Glomerular visceral epithelial cell (primary cell): ENCODE measurements around the gene ZER1.
"Not testable (repeated sequence)": the region's sequence is repeated elsewhere in the genome, so short reads cannot be mapped to it uniquely, and the experiment has no call there.

ENCODE experiments used
- DNase-seq: peaks from one replicate; pipeline ENCODE4 v3.0.0-alpha.2; 2016; ENCODE audit errors: extremely low spot score

ZER1 gene

DNA sequence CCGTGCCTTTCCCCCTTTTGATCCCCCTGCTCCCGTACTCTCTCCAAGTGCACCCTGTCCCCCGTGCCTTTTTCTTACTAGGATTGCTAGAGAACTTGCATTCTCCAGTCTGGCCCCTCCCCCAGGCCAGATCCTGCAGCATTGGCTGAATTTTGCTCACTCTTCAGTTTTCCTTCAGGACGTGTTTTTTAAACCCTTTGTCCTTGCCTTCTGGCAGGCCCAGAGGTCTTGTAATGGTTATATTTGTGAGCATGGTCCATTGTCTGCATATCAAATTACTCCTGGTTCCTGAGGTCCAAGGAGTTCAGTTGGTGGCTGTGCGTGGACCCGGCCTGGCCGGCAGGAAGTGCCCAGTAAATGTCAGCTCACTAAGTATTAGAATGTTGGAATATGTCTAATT lies 15.9 kb upstream of the ZER1 start:
- DNase-seq = no peak

DNA sequence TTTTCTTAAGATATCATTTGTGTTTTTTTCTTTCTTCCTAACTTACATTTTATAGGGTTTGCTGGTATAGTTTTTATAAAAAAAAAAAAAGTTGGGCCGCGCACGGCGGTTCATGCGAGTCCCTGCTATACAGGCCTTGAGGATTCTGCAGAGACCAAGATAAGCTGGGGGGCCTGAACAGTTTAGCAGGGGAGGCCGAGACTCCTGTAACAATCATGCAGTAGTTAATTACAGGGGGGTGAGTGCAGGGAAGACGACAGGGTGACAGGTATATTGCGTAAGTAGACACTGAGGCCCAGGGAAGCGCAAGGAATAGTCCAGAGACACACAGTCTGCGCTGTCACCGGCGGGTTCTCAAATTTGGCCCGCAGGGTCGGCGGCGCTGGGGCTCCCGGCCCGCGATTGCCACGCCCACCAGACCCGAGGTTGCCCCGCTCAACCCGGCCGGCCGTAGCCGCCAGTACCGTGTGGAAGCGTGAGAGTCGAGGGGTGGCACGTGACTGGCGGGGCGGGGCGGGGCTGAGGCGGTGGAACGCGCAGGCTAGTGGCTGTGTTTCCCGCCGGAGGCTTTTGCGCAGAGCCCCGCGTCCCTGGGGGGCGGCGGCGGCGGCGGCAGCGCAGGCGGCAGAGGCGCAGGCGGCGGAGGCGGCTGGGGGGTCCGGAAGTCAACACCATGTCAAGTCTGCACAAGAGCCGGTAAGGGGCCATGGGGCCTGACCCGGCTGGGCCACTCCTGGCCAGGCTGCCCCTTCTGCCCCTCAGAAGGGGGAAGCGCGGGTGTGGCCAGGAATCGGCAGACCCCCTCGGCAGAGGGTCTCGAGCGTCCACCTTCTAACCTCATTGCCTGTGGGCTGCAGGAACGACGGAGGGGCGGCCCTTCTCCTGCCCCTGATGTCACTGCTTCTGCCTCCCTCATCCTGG lies 15.2 kb upstream of the ZER1 start, which contains the start of gene TBC1D13:
TSS of gene TBC1D13 (plus strand) at position 573 of the 921 bp plus-strand sequence. CDS start at position 674, 101 bp downstream.
- peak; percentile 85 for DNase-seq

DNA sequence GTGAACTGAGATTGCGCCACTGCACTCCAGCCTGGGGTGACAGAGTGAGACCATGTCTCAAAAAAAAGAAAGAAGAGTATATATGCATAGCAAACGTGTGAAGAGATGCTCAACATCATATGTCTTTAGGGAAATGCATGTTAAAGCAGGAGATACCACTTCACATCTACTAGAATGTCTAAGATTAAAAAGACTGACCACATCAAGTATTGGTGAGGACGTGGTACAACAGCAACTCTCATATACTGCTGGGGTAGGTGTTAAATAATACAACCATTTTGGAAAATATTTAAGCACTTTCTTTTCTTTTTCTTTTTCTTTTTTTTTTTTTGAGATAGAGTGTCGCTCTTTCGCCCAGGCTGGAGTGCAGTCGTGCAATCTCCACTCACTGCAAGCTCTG lies 13.7 kb upstream of the ZER1 start:
- no peak for DNase-seq

DNA sequence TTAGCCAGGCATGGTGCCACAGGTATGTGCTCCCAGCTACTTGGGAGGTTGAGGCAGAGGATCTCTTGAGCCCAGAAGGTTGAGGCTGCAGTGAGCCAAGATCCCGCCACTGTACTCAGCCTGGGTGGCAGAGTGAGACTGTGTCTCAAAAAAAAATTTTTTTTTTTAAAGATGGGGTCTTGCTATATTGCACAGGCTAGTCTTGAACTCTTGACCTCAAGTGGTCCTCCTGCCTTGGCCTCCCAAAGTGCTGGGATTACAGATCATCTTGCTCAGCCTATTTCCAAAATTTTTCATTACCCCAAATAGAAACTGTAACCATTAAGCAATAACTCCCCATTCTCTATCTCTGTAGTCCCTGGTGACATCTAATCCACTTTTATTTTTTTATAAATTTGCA lies 10.9 kb upstream of the ZER1 start:
- DNase-seq = no peak

DNA sequence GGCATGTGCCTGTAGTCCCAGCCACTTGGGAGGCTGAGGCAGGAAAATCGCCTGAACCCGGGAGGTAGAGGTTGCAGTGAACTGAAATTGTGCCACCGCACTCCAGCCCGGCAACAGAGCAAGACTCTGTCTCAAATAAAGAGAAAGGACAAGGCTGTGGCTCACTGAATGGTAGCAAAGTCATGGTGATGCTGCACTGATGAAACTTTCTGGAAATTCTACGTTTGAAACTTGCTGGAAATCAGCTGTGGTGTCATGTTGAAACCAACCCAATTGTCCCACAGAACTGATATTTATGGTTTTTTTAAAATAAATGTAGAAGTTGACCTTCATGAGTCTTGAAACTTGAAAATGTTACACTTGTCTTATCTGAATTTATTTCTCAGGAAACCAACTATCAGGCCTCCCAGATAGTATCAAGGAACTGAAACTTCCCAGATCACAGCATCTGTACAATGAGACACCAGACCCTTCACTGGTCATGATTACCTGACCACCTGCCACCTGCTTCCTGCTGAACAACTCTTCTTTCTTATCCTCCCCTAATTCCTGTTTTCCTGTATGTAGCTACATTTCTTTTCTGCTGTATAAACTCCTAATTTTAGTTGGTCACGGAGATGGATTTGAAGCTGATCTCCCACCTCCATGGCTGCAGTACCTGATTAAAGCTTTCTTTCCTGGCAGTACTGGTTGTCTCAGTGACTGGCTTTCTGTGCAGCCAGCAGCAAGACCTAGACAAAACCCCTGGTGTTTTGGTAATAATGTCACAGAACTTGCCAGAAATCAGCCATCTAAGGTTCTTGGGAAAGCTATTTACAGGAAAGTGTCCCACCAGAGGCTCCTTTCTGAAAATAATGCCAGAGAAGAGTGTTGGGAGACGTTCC lies 9.7 kb upstream of the ZER1 start:
- DNase-seq = no peak

DNA sequence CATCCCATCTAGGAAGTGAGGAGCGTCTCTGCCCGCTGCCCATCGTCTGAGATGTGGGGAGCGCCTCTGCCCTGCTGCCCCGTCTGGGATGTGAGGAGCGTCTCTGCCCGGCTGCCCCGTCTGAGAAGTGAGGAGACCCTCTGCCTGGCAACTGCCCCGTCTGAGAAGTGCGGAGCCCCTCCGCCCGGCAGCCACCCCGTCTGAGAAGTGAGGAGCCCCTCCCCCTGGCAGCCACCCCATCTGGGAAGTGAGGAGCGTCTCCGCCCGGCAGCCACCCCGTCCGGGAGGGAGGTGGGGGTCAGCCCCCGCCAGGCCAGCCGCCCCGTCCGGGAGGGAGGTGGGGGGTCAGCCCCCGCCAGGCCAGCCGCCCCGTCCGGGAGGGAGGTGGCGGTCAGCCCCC lies 8.4 kb upstream of the ZER1 start:
- DNase-seq = not testable (repeated sequence)

DNA sequence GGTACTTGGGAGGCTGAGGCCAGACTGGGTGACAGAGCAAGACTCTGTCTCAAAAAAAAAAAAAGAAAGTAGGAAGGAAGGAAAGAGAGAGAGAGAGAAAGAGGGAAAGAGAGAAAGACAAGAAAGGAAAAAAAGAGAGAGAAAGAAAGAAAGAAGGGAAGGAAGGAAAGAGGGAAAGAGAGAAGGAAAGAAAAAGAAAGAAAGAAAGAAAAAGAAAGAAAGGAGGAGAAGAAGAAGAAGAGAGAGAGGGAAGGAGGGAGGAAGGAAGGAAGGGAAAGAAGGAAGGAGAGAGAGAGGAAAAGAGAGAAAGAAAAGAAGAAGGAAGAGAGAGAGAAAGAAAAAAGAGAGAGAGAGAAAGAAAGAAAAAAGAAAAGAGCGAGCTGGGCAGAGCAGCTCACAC lies 3.1 kb upstream of the ZER1 start:
- no peak for DNase-seq

DNA sequence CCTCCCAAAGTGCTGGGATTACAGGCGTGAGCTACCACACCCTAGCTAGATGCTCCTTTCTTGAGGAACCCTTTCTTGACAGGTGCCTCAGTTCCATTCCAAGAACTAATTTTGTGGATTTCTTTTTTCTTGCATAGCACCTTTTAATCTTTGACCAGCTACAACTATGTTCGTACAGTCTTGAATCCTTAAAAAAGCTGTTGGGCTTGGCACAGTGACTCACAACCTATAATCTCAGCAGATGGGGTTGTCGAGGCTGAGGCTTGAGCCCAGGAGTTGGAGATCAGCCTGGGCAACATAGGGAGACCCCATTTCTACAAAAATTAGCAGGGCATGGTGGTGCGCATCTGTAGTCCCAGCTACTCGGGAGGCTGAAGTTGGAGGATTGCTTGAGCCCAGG lies 1.3 kb upstream of the ZER1 start:
- DNase-seq = no peak

DNA sequence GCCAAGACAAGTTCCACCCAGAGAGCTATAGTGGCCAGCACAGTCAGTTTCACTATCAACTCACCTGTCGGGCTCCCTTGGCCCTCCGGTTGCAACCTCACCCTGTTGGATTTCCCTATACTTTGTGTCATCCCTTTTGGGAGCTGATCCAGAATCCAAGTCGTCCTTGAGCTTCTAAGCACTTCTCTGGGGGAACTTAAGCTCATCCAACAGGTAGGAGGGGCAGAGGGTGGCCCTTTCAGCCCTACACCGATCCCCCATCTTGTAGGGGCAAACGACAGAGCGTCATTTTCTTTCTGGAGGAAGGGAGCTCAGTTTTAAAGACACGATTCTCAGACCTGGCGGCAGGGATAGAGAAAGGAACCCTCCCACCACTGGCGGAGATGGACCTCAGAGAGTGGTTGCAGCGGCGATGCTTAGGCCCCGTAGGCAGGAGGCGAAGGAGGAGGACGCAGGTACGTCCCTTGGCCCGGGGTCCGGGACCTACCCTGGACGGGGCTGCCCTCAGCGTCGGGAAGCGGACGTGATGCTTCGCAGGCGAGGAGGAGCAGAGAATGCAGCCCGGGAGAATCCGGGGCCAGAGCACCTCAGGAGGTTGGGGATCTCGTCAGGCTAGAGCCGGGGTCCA lies 519 bp downstream of the ZER1 start:
- DNase-seq = peak; percentile 32

DNA sequence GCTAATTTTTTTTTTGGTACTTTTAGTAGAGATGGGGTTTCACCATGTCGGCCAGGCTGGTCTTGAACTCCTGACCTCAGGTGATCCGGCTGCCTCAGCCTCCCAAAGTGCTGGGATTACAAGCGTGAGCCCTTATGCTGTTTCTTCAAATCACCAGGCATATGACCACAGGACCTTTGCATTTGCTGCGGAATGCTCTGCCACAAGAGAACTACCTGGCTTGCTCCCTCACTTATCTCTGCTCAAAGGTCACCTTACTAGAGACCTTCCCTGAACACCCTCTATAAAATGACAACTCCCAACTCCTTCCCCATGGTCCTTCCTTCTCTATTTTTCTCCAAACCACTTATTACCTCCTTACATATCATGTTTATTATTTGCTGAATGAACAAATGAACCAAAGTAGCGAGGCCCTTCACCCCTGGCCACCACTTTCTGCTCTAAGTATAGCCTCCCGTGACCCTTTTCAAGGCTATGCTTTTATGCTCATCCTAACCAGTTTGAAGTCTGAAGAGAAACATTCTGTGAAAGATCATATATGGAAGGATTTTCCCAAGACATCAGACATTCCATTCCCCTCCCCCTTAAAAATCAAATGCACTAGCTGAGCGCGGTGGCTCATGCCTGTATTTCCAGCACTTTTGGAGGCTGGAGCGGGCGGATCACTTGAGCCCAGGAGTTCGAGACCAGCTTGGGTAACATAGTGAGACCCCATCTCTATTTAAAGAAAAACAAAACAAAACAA lies 1.3 kb downstream of the ZER1 start:
- DNase-seq = no peak

DNA sequence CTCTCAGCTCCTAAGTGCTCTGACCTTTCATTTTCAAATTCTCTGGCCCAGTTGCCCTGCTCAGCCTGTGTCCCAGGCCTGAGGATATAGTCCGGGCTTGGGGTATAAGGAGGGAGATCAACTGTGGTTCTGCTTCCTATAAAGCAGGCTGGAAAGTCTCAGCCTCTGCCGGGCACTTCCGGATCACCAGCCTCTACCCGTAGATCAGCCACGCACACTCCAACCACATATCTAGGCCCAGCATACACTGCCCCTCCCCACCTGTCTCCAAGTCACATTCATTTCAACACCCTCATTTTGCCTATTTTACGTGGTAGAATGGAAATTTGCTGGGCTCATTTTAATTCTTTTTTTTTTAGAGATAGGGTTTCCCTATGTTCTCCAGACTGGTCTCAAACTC lies 3.1 kb downstream of the ZER1 start:
- no peak for DNase-seq

DNA sequence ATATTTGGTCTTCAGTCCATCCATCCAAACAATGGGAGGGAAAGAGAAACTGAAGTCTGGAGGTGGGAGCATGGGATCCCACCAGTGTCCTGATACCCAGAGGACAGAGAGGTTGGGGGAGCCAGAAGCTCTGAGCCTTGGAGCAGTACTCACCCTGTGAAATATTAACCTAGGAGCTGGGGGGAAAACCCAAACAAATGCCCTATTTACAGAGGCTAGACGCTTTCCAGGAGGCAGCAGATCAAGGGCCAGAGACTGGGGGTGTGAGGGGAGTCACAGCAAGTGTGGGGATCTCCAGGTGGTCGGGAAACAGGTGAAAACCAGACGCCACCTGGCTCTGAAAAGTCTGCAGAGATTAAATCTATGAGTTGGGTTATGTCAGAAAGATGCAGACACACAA lies 6.2 kb downstream of the ZER1 start:
- no peak for DNase-seq

DNA sequence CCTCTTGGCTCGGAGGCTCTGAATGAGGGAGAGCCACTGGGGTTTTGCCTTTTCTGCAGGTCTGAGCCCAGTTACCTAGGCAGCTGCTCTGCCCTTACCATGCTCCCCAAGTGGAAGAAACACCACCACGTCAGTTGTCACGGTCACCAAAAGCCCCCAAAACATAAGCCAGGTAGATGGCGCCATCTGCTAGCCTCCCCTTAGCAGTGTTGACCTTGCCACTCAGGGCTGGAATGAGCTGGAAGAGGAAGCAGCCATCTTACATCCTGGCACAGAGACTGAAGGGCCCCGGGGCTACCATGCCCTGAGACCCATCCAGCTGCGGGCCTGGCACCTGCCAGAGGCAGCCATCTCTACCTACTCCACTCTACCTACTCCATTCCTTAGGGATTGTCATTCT lies 7.4 kb downstream of the ZER1 start:
- no peak for DNase-seq

DNA sequence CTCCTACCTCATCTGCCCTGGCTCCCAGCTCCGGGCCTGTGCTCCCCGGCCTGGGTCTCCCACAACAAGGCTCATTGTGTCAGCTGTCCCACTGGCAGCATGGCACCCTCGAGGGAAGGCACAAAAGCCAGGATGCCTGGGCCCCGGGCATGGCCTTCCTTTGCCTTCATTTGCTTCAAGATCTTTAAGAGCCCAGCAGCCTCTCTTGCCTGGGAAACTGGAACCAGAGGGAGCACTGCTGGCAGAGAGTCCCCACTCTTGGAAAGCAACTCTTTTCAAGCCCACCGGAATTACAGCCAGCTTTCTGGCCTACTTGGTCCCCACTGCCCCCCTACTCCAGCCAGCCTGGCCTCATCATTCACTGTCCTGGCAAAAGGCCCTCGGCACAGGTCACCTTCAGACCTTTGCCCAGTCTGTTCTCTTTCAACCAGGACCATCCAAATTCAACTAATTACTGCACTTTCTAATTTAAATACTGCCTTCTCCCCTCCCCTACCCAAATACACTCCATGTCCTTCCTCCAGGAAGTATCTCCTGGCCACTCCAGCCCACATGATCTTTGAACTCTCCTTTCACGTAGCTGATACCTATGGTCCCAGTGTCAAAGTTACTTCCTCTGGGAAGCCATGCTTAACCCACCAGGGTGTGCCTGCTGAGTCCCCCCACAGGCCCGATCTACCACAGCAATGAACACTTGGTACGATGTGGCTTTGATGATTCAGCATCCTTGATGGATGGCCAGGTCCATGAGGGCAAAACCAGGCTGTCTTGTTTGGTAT lies 8.9 kb downstream of the ZER1 start:
- DNase-seq = no peak

DNA sequence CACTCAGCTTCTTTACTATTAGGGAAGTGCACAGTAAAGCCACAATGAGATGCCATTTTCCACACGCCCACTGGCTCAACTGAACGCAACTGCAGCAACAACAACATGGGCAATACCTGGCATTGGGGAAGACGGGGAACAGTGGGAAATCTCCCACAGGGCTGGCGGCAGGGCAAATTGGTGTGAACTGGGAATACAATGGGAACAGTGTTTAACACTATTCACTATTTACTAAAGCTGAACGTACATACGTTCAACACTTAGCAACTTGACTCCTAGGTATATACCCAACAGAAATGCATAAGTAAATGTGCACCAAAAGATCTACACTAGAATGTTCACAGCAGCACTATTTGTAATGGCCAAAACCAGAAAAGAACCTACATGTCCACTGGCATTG lies 14.1 kb downstream of the ZER1 start:
- DNase-seq = no peak

DNA sequence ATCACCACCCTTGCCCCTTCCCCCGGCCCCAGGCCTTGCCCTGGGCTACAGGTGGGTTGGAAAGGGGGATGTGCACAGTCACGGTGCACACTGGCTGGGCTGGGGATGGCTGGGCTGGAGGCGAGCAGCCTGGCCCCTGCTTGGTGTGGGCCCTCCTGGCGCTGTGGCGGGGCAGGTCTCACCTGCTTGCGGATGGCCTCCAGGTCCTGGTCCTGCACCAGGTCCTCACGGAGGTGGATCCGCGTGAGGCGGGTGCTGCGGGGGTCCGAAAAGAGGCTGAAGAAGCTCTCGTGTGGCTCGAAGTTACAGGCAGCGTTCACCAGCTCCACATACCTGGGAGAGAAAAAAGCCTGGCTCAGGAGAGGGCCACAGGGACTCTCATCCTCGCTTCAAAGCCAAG lies 18.1 kb downstream of the ZER1 start:
- DNase-seq = no peak

DNA sequence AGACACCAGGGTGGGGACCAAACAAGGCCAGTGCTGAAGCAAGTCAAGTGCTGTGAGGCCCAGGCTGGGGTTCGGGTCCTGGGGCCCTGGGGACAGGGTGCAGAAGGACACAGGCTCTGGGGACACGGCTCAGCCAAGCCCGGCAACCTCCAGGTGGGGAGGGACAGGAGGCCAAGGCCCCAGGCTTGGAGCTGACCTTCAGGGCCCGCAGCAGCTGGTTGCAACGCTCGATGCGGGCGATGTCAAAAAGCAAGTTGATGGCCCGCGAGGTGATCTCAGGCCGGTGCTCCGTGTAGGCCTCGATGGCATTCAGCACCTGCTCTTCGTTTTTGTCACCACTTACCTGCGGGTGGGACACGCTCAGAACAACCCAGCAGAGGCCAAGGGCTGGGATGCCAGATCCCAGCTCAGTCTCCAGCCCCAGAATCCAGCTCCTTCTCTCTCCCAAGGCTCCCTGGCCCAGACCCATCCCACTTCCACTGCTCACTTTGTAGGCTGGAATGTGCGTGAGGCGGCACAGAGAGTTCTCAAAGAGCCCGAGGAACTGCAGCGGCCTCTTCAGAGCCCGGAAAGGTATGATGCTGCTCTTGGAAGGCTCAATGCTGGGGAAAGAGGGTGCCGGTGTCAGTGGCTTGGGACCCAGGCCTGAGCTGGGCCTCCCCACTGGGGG lies 20.7 kb downstream of the ZER1 start:
- no peak for DNase-seq

DNA sequence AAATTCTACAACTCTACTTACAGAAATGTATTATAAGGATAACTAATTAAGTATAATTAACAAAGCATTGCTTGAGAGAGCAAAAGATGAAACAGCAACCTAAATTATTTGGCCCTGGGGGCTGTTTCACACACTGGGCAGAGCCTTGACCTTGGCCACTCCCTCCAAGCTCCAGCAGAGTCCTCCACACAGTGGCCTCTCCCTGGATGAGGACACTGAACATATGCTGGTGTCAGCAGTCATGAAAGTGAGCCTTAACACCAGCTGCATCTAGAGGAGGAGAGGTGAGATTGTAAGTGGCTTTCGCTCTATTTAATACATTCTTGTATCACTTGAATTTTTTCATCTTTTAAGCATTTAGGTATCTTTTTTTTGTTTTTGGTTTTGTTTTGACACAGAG lies 24.5 kb downstream of the ZER1 start:
- no peak for DNase-seq

DNA sequence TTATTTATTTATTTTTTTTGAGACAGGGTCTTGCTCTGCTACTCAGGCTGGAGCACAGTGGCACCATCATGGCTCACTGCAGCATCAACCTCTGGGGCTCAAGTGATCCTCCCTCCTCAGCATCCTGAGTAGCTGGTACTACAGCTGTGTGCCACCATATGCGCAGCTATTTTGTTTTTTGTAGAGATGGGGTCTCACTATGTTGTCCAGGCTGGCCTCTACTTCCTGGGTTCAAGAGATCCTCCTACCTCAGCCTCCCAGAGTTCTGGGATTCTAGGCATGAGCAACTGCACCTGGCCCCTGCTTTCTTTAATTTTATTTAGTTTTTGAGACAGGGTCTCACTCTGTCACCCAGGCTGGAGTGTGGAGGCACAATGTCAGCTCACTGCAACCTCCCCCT lies 28.3 kb downstream of the ZER1 start:
- DNase-seq = no peak

DNA sequence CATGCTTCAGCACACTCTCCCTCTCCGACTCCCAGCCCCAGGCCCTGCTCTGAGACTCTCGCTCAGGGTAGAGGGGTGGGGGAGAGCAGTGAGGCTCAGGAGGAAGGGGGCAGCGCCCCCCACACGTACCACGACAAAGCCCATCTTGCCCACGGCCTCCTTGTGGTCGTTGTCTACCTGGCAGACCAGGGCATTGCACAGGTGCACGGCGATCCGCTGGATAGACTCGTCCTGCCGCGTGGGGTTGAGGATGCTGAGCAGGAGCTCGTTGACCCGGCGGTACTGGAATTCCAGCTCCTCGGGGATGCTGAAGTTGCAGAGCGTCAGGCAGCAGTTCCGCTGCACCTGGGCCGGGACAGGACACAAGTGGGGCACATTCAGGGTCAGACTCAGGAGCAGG lies 29.3 kb downstream of the ZER1 start:
- DNase-seq = no peak
